Hepatocyte (in vitro differentiated cells): ENCODE results near the gene COPRS. TPM values are rescaled to one million over a fixed set of nuclear protein-coding genes. Genes with fewer than 3 reads are reported as not detected.

Experiments used
- DNase-seq: peaks from one replicate; pipeline ENCODE4 v3.0.0-alpha.2; 2016; ENCODE audit warnings: low spot score
- H2AFZ ChIP-seq: fragments of 200-600 bp; sonication (generic); 2 replicates; pipeline ENCODE4 v1.6.0; 2016; ENCODE audit warnings: antibody characterized with exemption, mild to moderate bottlenecking
- H3K27ac ChIP-seq: fragments of 200-600 bp; sonication (generic); 2 replicates; pipeline ENCODE4 v1.5.1; 2016; ENCODE audit warnings: mild to moderate bottlenecking
- H3K27me3 ChIP-seq: fragments of 200-600 bp; sonication (generic); 2 replicates; pipeline ENCODE4 v1.6.1; 2016
- H3K36me3 ChIP-seq: fragments of 200-600 bp; sonication (generic); replicated peaks from 2 replicates; pipeline ENCODE4 v1.5.1; 2016; ENCODE audit warnings: low read depth; ENCODE audit not compliant: insufficient read depth
- H3K4me1 ChIP-seq: fragments of 200-600 bp; sonication (generic); 2 replicates; pipeline ENCODE4 v1.5.1; 2016; ENCODE audit warnings: mild to moderate bottlenecking, moderate library complexity; ENCODE audit not compliant: insufficient read depth
- H3K4me2 ChIP-seq: fragments of 200-600 bp; sonication (generic); 2 replicates; pipeline ENCODE4 v1.6.0; 2016
- H3K4me3 ChIP-seq: fragments of 200-600 bp; sonication (generic); 2 replicates; pipeline ENCODE4 v1.5.1; 2016; ENCODE audit warnings: mild to moderate bottlenecking
- H3K79me2 ChIP-seq: fragments of 200-600 bp; sonication (generic); 2 replicates; pipeline ENCODE4 v1.6.0; 2017; ENCODE audit warnings: mild to moderate bottlenecking
- H3K9me2 ChIP-seq: fragments of 200-600 bp; sonication (generic); replicated peaks from 2 replicates; pipeline ENCODE4 v1.6.0; 2017; ENCODE audit warnings: mild to moderate bottlenecking; ENCODE audit not compliant: insufficient read depth
- H3K9me3 ChIP-seq: fragments of 200-600 bp; sonication (generic); 2 replicates; pipeline ENCODE4 v1.5.1; 2016; ENCODE audit warnings: low read depth, mild to moderate bottlenecking
- H4K20me1 ChIP-seq: fragments of 200-600 bp; sonication (generic); 2 replicates; pipeline ENCODE4 v1.6.0; 2016; ENCODE audit warnings: mild to moderate bottlenecking; ENCODE audit not compliant: insufficient read depth, poor library complexity, severe bottlenecking
- EZH2 ChIP-seq: fragments of 200-600 bp; sonication (generic); IDR thresholded peaks from 2 replicates; pipeline ENCODE4 v1.6.1; 2016; ENCODE audit warnings: antibody characterized with exemption, mild to moderate bottlenecking, borderline replicate concordance
- EZH2phosphoT487 ChIP-seq: fragments of 200-600 bp; sonication (generic); IDR thresholded peaks from one replicate; pipeline ENCODE4 v1.6.1; 2018; ENCODE audit warnings: antibody characterized with exemption, mild to moderate bottlenecking, low read depth, moderate library complexity; ENCODE audit not compliant: unreplicated experiment, severe bottlenecking
- WGBS: methylation state at CpG from one replicate; pipeline ENCODE4 v1.1.6; 2016; ENCODE audit warnings: low lambda C conversion rate; ENCODE audit errors: missing lambda C conversion rate; 5-methylcytosine and 5-hydroxymethylcytosine counted together
- polyA plus RNA-seq: library from polyadenylated mRNA; unstranded; fragments of >200 nt; fragmentation: Nextera tagmentation; extraction: Ambion mirVana; gene quantifications from 2 replicates; pipeline ENCODE4 v1.2.1, GENCODE V29; 2016
- total RNA-seq: library from RNA; depleted of rRNA; stranded (reverse); fragments of >200 nt; gene quantifications from 2 replicates; pipeline ENCODE4 v1.2.3, GENCODE V29; 2014
- TF ChIP-seq, protein P1 (sequence below): fragments of 200-600 bp; sonication (generic); IDR thresholded peaks from 2 replicates; pipeline ENCODE4 v1.5.1; 2016; ENCODE audit warnings: antibody characterized with exemption, mild to moderate bottlenecking; ENCODE audit not compliant: poor library complexity

Gene COPRS
- total and polyA plus RNA-seq, 2 experiments from 2014 or later: 54.3 to 74.7 TPM

GRCh38 chr17:31869031-31869430 lies 10.0 kb upstream of the COPRS start:
- H2AFZ ChIP-seq: no peak overlapping the region
- H3K36me3 ChIP-seq: no peaks in the 10 kb centered on the region
- H3K4me3 ChIP-seq: no peak overlapping the region
- 100% methylated on average over 2 of the region's 2 CpGs for WGBS
- no peaks in the 10 kb centered on the region for H3K79me2 ChIP-seq
- no peaks in the 10 kb centered on the region for H3K9me2 ChIP-seq
- no peaks in the 10 kb centered on the region for H3K4me1 ChIP-seq
- H4K20me1 ChIP-seq: no peaks in the 10 kb centered on the region
- H3K9me3 ChIP-seq: no peaks in the 10 kb centered on the region
- H3K4me2 ChIP-seq: no peak overlapping the region
- DNase-seq: no peak
- H3K27me3 ChIP-seq: no peaks in the 10 kb centered on the region
- H3K27ac ChIP-seq: no peak overlapping the region
- TF ChIP-seq EZH2phosphoT487: no peak
- TF ChIP-seq, protein P1, sequence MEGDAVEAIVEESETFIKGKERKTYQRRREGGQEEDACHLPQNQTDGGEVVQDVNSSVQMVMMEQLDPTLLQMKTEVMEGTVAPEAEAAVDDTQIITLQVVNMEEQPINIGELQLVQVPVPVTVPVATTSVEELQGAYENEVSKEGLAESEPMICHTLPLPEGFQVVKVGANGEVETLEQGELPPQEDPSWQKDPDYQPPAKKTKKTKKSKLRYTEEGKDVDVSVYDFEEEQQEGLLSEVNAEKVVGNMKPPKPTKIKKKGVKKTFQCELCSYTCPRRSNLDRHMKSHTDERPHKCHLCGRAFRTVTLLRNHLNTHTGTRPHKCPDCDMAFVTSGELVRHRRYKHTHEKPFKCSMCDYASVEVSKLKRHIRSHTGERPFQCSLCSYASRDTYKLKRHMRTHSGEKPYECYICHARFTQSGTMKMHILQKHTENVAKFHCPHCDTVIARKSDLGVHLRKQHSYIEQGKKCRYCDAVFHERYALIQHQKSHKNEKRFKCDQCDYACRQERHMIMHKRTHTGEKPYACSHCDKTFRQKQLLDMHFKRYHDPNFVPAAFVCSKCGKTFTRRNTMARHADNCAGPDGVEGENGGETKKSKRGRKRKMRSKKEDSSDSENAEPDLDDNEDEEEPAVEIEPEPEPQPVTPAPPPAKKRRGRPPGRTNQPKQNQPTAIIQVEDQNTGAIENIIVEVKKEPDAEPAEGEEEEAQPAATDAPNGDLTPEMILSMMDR: no peak
- TF ChIP-seq EZH2: no peak

- peaks cover 4% of the 10 kb centered on the region for H4K20me1 ChIP-seq
- H3K9me3 ChIP-seq: no peaks in the 10 kb centered on the region
- no peak overlapping the region for H3K27ac ChIP-seq
- H3K27me3 ChIP-seq: no peaks in the 10 kb centered on the region
- no peaks in the 10 kb centered on the region for H3K36me3 ChIP-seq
- peak overlapping the region; percentile 31 for H3K4me3 ChIP-seq
- peaks cover 29% of the 10 kb centered on the region for H3K79me2 ChIP-seq
- TF ChIP-seq, protein P1: no peak
- TF ChIP-seq EZH2: no peak
- no peak for TF ChIP-seq EZH2phosphoT487
- H3K4me2 ChIP-seq: peak overlapping the region; percentile 84
- 12% methylated on average over 16 of the region's 16 CpGs for WGBS
- no peak for DNase-seq
- H2AFZ ChIP-seq: no peak overlapping the region
- peaks cover 12% of the 10 kb centered on the region for H3K4me1 ChIP-seq
- no peaks in the 10 kb centered on the region for H3K9me2 ChIP-seq
Measured at GRCh38 chr17:31859487-31860008, 504 bp upstream of the COPRS start.

- no peak for DNase-seq
- Histone ChIP-seq H3K9me3 (no peaks in the 10 kb centered on the region), H3K4me1 (peaks cover 12% of the 10 kb centered on the region), H3K27me3 (no peaks in the 10 kb centered on the region), H3K27ac (peak overlapping the region; percentile 63), H3K9me2 (no peaks in the 10 kb centered on the region), H3K4me2 (peak overlapping the region; percentile 94), H2AFZ (peak overlapping the region; percentile 44), H3K79me2 (peaks cover 32% of the 10 kb centered on the region), H3K36me3 (no peaks in the 10 kb centered on the region), H3K4me3 (peak overlapping the region; percentile 66), H4K20me1 (peaks cover 4% of the 10 kb centered on the region)
- TF ChIP-seq EZH2phosphoT487: no peak
- TF ChIP-seq EZH2: no peak
- TF ChIP-seq, protein P1: no peak
- WGBS: 33% methylated on average over 13 of the region's 13 CpGs
Measured at GRCh38 chr17:31857920-31858641, 963 bp downstream of the COPRS start.
